Epithelial cell of esophagus (primary cell): Measurements from ENCODE around the gene RPRD2.

ENCODE experiments used
- DNase-seq: peaks from one replicate; pipeline ENCODE4 v3.0.0; 2010; ENCODE audit warnings: low read depth
- H3K4me3 ChIP-seq: 2 replicates; pipeline ENCODE4 v1.5.1; 2011; ENCODE audit warnings: mild to moderate bottlenecking, low read length, control low read depth
- TF ChIP-seq, protein P1 (sequence below): IDR thresholded peaks from 2 replicates; pipeline ENCODE4 v1.5.1; 2011; ENCODE audit warnings: low read depth, mild to moderate bottlenecking, low read length, control low read depth, inconsistent platforms; ENCODE audit not compliant: insufficient read depth; ENCODE audit errors: missing control alignments

Gene RPRD2

DNA sequence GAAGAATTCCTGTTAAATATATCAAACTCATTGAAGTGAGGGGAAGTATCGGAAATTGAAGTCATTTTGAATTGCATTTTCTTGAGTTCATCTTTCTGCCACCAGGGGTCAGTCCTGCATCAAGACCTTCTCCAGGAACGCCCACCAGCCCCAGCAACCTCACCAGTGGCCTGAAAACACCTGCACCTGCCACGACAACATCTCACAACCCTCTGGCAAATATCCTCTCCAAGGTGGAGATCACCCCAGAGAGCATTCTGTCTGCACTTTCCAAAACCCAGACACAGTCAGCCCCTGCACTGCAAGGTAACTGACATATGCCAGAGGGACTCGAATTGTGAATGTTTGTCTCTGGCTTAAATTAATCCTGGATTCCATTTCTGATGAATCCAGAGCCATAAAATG, 100.5 kb downstream of the RPRD2 start:
- no peak overlapping the region for H3K4me3 ChIP-seq
- peak; percentile 77 for DNase-seq
- TF ChIP-seq, protein P1, sequence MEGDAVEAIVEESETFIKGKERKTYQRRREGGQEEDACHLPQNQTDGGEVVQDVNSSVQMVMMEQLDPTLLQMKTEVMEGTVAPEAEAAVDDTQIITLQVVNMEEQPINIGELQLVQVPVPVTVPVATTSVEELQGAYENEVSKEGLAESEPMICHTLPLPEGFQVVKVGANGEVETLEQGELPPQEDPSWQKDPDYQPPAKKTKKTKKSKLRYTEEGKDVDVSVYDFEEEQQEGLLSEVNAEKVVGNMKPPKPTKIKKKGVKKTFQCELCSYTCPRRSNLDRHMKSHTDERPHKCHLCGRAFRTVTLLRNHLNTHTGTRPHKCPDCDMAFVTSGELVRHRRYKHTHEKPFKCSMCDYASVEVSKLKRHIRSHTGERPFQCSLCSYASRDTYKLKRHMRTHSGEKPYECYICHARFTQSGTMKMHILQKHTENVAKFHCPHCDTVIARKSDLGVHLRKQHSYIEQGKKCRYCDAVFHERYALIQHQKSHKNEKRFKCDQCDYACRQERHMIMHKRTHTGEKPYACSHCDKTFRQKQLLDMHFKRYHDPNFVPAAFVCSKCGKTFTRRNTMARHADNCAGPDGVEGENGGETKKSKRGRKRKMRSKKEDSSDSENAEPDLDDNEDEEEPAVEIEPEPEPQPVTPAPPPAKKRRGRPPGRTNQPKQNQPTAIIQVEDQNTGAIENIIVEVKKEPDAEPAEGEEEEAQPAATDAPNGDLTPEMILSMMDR = peak; percentile 76

DNA sequence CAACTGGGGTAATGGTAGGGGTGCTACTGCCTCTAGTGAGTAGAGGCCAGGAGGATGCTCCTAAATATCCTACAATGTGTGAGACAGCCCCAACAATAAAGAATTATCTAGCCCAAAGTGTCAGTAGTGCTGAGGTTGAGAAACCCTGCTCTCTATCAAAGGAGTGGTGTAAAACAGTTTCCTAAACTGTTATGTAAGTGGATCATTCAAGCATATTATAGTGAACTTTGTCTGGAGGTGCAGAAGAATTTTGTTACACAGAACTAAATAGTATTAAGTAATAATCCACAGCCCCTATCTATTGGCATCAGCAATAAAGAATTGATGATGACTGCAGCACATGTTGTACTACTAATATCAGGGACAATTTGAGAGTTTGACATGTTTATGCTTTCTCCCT, 103.0 kb downstream of the RPRD2 start:
- no peak overlapping the region for H3K4me3 ChIP-seq
- DNase-seq = no peak
- TF ChIP-seq, protein P1 = no peak

DNA sequence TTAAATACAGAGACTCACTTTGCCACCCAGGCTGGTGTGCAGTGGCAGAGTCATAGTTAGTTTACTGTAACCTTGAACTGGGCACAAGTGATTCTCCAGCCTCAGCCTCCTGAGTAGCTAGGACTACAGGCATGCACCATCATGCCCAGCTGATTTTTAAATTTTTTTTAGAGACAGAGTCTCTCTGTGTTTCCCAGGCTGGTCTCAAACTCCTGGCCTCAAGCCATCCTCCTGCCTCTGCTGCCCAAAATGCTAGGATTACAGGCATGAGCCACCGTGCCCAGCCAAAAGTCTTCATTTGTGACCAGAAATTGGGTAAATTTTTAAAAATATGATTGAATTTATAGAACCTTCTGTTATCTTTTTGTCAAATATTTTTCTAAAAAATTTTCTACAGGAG, 105.3 kb downstream of the RPRD2 start:
- TF ChIP-seq, protein P1 = no peak
- H3K4me3 ChIP-seq = no peak overlapping the region
- peak; percentile 36 for DNase-seq

DNA sequence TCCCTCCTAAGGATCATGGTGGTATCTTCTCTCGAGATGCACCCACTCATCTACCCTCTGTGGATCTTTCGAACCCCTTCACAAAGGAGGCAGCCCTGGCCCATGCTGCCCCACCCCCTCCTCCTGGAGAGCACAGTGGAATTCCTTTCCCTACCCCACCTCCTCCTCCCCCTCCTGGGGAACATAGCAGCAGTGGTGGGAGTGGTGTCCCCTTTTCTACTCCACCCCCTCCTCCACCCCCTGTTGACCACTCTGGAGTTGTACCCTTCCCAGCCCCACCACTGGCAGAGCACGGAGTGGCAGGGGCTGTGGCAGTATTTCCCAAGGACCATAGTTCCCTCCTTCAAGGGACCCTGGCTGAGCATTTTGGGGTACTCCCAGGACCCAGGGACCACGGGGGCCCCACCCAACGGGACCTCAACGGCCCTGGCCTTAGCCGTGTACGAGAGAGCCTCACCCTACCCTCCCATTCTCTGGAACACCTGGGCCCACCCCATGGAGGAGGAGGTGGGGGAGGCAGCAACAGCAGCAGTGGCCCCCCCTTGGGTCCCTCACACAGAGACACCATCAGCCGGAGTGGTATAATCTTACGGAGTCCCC, 108.8 kb downstream of the RPRD2 start:
- DNase-seq = no peak
- no peak overlapping the region for H3K4me3 ChIP-seq
- TF ChIP-seq, protein P1 = no peak

DNA sequence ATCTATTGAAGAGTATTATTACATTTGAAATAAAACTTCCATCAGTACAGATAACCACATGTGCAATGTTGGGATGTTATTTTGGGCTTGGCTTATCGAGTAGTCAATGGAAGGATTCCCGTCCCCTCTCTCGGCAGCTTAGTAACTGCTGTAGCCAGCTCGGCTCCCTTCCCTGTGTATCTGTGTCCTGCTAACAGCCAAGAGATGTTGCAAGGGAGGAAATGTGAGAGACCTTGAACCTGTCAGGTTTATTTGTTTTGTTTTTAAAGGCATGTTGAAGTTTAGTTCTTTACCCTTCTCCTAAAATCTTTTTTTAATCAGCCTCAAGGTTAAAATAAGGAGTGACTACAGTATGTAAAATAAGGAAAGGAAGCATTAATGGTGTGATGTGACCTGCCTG, 109.7 kb downstream of the RPRD2 start:
- no peak overlapping the region for H3K4me3 ChIP-seq
- no peak for DNase-seq
- TF ChIP-seq, protein P1 = no peak

DNA sequence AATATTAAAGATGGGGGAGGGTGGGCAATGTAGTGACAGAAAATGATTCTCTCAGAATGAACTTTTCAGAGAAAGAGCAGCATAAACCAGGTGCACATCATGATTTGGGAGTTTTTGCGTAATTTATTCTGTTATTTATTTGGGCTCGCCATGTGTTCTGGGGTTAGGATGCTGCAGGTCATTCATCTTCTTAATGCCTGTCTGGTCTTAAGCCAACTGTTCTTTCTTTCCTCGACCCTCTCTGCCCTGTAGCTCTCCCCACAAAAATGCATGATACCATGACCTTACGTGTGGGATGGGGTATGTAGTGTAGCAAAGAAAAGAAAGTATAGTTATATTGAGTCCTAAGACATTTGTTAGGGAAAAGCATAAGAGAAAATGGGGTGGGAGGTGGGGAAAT, 110.9 kb downstream of the RPRD2 start:
- no peak for DNase-seq
- H3K4me3 ChIP-seq = no peak overlapping the region
- TF ChIP-seq, protein P1 = no peak

DNA sequence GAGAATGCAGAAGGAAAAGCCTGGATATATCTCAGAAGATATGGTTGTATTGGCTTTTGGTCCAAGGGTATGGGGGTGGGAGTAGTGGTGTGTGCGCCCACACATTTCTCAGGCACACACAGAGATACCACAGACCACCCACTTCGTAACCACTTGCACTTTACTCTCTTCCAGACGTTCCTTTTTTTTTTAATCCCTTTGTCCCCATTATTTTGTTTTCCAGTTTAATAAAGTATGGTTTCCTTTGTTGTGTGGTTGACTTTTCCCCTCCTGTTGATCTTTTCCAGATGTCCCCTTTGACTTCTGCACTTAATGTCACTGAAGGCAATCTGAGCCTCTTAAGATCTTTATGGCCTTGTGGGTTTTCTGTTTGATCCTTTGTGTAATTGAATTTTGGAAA, 112.8 kb downstream of the RPRD2 start:
- no peak for DNase-seq
- no peak overlapping the region for H3K4me3 ChIP-seq
- TF ChIP-seq, protein P1 = no peak
